ENCODE measurements around the gene CTSH.

GRCh38 chr15:78916088-78916487, 28.8 kb downstream of the CTSH start:
- TF ChIP-seq POLR2A (IDR thresholded peaks at IDR 0.05): no peak
- no peak for TF ChIP-seq CTCF (IDR thresholded peaks at IDR 0.05)
